Kidney capillary endothelial cell (primary cell): ENCODE data around the gene PPP1R10.

Experiments used
- DNase-seq: peaks from one replicate; pipeline ENCODE4 v3.0.0-alpha.2; 2018; ENCODE audit warnings: low spot score

Gene PPP1R10

GRCh38 chr6:30556066-30556905, 60.8 kb downstream of the PPP1R10 start, which contains the start of gene GNL1:
Gene GNL1 (minus strand): TSS chr6:30556489. CDS start chr6:30556203, 286 bp downstream.
- DNase-seq, result peak; percentile 79

DNA sequence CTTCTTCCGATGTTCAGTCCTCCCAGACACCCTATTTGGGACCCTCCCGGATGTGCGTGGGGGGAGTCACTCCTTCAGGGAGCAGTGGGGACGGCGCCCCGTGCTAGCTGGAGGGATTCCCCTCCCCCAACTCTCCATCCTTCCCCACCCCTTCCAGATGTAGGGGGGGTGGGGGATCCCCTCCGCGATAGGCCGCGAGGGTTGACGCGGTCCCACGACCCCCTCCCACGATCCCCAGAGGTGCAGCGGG, 61.3 kb downstream of the PPP1R10 start:
- DNase-seq, result no peak

DNA sequence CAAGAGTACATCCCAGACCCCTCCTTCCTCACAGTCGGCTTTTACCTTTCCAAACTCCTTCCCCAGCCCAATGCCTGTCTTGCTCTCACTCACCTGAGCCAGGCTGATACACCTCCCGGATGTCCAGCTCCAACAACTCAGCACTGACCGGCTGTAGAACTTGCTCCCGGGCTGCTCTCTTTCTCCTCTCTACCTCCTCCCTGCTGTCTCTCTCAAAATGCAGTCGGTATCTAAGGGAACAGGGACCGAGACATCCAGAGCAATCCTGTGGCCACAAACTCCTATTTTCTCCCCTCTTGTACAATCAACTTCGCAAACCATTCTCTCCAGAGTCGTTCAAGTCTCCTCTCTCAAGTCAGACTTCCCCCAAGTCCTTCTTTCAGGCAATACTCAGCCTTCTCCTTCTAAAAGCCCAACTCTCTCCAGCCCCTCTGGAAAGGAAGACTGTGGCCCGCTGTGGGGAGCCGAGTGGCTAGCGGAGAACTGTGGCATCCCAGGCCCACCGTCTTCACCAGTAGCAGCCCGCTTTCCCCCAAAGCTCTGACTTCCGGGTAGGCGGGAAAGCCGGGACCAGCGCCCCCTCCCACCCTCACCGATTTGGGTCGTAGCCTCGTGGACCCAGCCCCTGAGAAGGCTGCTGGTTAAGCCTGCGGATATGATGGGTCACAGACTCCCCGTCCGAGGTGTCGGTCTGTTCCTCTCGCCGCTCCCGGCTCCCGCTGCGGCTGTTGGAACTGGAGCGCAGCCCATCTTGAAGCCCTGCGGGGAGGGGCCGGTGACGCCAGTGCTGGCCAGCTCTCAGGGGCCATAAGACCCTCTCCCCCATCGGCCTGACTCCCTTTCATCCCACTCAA, 61.9 kb downstream of the PPP1R10 start:
- no peak for DNase-seq

GRCh38 chr6:30554404-30554803, 62.6 kb downstream of the PPP1R10 start:
- DNase-seq, result no peak
